ENCODE data around the gene SLC2A2.

Gene SLC2A2

GRCh38 chr3:171028025-171028778, 1.7 kb upstream of the SLC2A2 start:
- no peak for DNase-seq (ENCODE audit: extremely low spot score)
- POLR2A ChIA-PET: interaction anchor here (1.0 kb wide), 1 partner anchor 10 kb away, joined by 4 read pairs; no protein-coding TSS in a partner anchor
- CTCF ChIA-PET: interaction anchor here (0.7 kb wide), 1 partner anchor 571 kb away, joined by 3 read pairs; no protein-coding TSS in a partner anchor
- TF ChIP-seq TARDBP (IDR thresholded peaks at IDR 0.05) (no peak), FOXA1 (IDR thresholded peaks at IDR 0.05) (no peak), HDGF (IDR thresholded peaks at IDR 0.05; ENCODE audit: borderline replicate concordance) (no peak), CTBP1 (IDR thresholded peaks at IDR 0.05; ENCODE audit: borderline replicate concordance) (no peak), PKNOX1 (IDR thresholded peaks at IDR 0.05) (no peak), BHLHE40 (IDR thresholded peaks at IDR 0.05; ENCODE audit: borderline replicate concordance) (no peak), ELF4 (IDR thresholded peaks at IDR 0.05) (no peak), FOXK2 (IDR thresholded peaks at IDR 0.05) (no peak), L3MBTL2 (conservative IDR thresholded peaks at IDR 0.05) (no peak), NFRKB (IDR thresholded peaks at IDR 0.05) (no peak), ARNT (IDR thresholded peaks at IDR 0.05) (no peak), SP1 (IDR thresholded peaks at IDR 0.05) (no peak), SUZ12 (IDR thresholded peaks at IDR 0.05) (no peak)

- POLR2A ChIA-PET: no interaction called here
- CTCF ChIA-PET: no interaction called here
- no peak for TF ChIP-seq PKNOX1 (IDR thresholded peaks at IDR 0.05)
- no peak for TF ChIP-seq LEF1 (IDR thresholded peaks at IDR 0.05; ENCODE audit: borderline replicate concordance)
- no peak for TF ChIP-seq NFRKB (IDR thresholded peaks at IDR 0.05)
- no peak for TF ChIP-seq L3MBTL2 (conservative IDR thresholded peaks at IDR 0.05)
- no peak for DNase-seq (ENCODE audit: extremely low spot score)
Measured at GRCh38 chr3:171023566-171023965, 3.0 kb downstream of the SLC2A2 start.

GRCh38 chr3:171021377-171021776, 5.1 kb downstream of the SLC2A2 start:
- ChIA-PET POLR2A (no interaction called here), CTCF (no interaction called here)
- TF ChIP-seq ZNF384 (IDR thresholded peaks at IDR 0.05) (no peak), SP1 (IDR thresholded peaks at IDR 0.05) (no peak), FOXM1 (IDR thresholded peaks at IDR 0.05; ENCODE audit: borderline replicate concordance) (no peak), FOXK2 (IDR thresholded peaks at IDR 0.05) (no peak), SUZ12 (IDR thresholded peaks at IDR 0.05) (no peak), HDGF (IDR thresholded peaks at IDR 0.05; ENCODE audit: borderline replicate concordance) (no peak), CTBP1 (IDR thresholded peaks at IDR 0.05; ENCODE audit: borderline replicate concordance) (no peak), PKNOX1 (IDR thresholded peaks at IDR 0.05) (no peak)
- no peak for DNase-seq (ENCODE audit: extremely low spot score)

- POLR2A ChIA-PET: interaction anchor here (1.0 kb wide), 1 partner anchor 10 kb away, joined by 4 read pairs; no protein-coding TSS in a partner anchor
- TF ChIP-seq FOXK2 (IDR thresholded peaks at IDR 0.05) (no peak), ARNT (IDR thresholded peaks at IDR 0.05) (no peak), ZNF384 (IDR thresholded peaks at IDR 0.05) (no peak), FOXM1 (IDR thresholded peaks at IDR 0.05; ENCODE audit: borderline replicate concordance) (no peak), SP1 (IDR thresholded peaks at IDR 0.05) (no peak), TARDBP (IDR thresholded peaks at IDR 0.05) (no peak), FOXA1 (IDR thresholded peaks at IDR 0.05) (no peak), L3MBTL2 (conservative IDR thresholded peaks at IDR 0.05) (no peak)
- DNase-seq (ENCODE audit: extremely low spot score): peak; percentile 38
- CTCF ChIA-PET: interaction anchor here (0.6 to 0.8 kb wide), 3 partner anchors 9 to 157 kb away, joined by 3 to 6 read pairs (median 4); no protein-coding TSS in a partner anchor
Measured at GRCh38 chr3:171018156-171018935, 8.2 kb downstream of the SLC2A2 start.

GRCh38 chr3:171013822-171014748, 12.4 kb downstream of the SLC2A2 start:
- TF ChIP-seq ZNF384 (IDR thresholded peaks at IDR 0.05): no peak
- TF ChIP-seq SP1 (IDR thresholded peaks at IDR 0.05): no peak
- no peak for TF ChIP-seq TARDBP (IDR thresholded peaks at IDR 0.05)
- TF ChIP-seq ELF4 (IDR thresholded peaks at IDR 0.05): no peak
- TF ChIP-seq HDGF (IDR thresholded peaks at IDR 0.05; ENCODE audit: borderline replicate concordance): no peak
- no peak for TF ChIP-seq NFRKB (IDR thresholded peaks at IDR 0.05)
- no peak for TF ChIP-seq SUZ12 (IDR thresholded peaks at IDR 0.05)
- no peak for TF ChIP-seq BHLHE40 (IDR thresholded peaks at IDR 0.05; ENCODE audit: borderline replicate concordance)
- no peak for TF ChIP-seq FOXA1 (IDR thresholded peaks at IDR 0.05)
- TF ChIP-seq CTBP1 (IDR thresholded peaks at IDR 0.05; ENCODE audit: borderline replicate concordance): no peak
- no peak for TF ChIP-seq FOXK2 (IDR thresholded peaks at IDR 0.05)
- TF ChIP-seq ARNT (IDR thresholded peaks at IDR 0.05): no peak
- TF ChIP-seq LEF1 (IDR thresholded peaks at IDR 0.05; ENCODE audit: borderline replicate concordance): no peak
- TF ChIP-seq FOXM1 (IDR thresholded peaks at IDR 0.05; ENCODE audit: borderline replicate concordance): no peak
- no peak for TF ChIP-seq PKNOX1 (IDR thresholded peaks at IDR 0.05)
- TF ChIP-seq L3MBTL2 (conservative IDR thresholded peaks at IDR 0.05): no peak

More at GRCh38 chr3:171013822-171014748, 12.4 kb downstream of the SLC2A2 start:
- CTCF ChIA-PET: no interaction called here
- POLR2A ChIA-PET: no interaction called here
- no peak for DNase-seq (ENCODE audit: extremely low spot score)

Data from HEK293T (cell line).